ENCODE measurements around the gene MRTFB. TPM values are rescaled to one million over a fixed set of nuclear protein-coding genes. Genes with fewer than 3 reads are reported as not detected.

MRTFB gene, protein sequence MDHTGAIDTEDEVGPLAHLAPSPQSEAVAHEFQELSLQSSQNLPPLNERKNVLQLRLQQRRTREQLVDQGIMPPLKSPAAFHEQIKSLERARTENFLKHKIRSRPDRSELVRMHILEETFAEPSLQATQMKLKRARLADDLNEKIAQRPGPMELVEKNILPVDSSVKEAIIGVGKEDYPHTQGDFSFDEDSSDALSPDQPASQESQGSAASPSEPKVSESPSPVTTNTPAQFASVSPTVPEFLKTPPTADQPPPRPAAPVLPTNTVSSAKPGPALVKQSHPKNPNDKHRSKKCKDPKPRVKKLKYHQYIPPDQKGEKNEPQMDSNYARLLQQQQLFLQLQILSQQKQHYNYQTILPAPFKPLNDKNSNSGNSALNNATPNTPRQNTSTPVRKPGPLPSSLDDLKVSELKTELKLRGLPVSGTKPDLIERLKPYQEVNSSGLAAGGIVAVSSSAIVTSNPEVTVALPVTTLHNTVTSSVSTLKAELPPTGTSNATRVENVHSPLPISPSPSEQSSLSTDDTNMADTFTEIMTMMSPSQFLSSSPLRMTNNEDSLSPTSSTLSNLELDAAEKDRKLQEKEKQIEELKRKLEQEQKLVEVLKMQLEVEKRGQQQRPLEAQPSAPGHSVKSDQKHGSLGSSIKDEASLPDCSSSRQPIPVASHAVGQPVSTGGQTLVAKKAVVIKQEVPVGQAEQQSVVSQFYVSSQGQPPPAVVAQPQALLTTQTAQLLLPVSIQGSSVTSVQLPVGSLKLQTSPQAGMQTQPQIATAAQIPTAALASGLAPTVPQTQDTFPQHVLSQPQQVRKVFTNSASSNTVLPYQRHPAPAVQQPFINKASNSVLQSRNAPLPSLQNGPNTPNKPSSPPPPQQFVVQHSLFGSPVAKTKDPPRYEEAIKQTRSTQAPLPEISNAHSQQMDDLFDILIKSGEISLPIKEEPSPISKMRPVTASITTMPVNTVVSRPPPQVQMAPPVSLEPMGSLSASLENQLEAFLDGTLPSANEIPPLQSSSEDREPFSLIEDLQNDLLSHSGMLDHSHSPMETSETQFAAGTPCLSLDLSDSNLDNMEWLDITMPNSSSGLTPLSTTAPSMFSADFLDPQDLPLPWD
- total RNA-seq = 14.1 and 21.9 TPM in 2 replicates

DNA sequence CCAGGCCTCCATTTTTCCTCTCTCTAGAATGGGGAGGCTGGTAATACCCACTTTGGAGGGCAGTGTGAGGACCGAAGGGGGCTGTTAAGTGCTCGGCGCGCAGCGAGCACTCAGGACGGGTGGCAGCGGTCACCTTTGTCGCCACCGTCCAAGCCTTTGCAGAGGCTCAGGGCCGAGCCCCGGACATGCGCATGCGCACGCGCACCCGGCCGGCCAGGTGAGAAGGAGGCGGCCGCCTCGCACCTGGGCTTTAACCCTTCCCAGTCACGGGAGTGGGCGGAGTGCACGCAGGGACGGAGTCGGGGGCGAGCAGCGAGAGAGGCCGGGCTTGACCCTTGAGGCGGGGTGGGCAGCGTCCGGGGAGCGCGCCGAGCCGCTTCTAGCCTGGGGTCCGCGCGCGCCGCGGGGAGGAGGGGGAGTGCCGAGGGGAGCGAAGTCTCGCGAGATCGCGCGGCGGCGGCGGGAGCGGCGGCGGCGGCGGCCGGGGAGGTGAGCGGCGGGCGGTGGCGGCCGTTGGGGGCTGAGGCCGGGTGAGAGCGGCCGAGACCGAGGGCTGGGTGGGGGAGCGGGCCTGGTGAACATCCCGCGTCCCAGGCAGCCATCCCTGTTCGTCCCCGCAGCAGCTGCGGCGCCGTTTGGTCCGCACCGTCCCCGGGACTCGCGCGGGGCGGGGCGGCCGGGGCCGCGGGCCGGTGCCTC is at the start of gene MRTFB:
MRTFB (plus strand) TSS at position 443 of the 699 bp plus-strand sequence. CDS start 69,288 bp downstream, outside the sequence.

Other genes starting within 250 kb of the MRTFB start
- 4.5 and 10.6 TPM in 2 replicates for gene ERCC4, start 151.2 kb upstream of the MRTFB start, total RNA-seq

All from bladder microvascular endothelial cell (primary cell).